Esophagus squamous epithelium (tissue), 4 donors: Measurements from ENCODE around the gene SOX13.

Experiments used
- POLR2A ChIP-seq, 4 donors: fragments of 450-650 bp; IDR thresholded peaks; one replicate each; pipeline ENCODE4 v1.6.1; 2017; ENCODE audit warnings: antibody characterized with exemption in 4 of 4, mild to moderate bottlenecking in 4 of 4, moderate library complexity in 3 of 4
- TF ChIP-seq, protein P1 (sequence below), 6 experiments: fragments of 450-650 bp in 4 of 6; fragments of 200-600 bp in 2 of 6; sonication (generic) in 2 of 6; IDR thresholded peaks; one replicate each; pipeline ENCODE4 v1.5.1; 2016 to 2019; ENCODE audit warnings: antibody characterized with exemption in 6 of 6, mild to moderate bottlenecking in 4 of 6, moderate library complexity in 4 of 6

DNA sequence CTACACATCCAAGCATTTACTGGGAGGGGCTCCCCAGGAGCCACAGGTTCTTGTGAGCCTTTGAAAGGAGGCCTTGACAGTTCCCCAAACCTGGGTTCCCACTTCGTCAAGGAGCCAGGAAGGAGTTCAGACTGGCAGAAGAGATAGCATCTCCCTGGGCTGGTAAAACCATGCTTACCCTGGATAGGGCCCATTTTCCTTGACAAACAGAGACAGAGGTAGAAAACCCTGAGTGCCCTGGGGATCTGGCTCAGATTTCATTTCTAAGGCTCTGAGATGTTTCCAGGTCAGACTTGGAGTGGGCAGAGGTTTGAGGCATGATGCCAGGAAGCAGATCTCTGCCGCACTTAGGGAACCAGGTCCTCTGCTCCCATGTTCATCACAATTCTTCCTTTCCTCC lies 76.2 kb downstream of the SOX13 start:
- TF ChIP-seq, protein P1, sequence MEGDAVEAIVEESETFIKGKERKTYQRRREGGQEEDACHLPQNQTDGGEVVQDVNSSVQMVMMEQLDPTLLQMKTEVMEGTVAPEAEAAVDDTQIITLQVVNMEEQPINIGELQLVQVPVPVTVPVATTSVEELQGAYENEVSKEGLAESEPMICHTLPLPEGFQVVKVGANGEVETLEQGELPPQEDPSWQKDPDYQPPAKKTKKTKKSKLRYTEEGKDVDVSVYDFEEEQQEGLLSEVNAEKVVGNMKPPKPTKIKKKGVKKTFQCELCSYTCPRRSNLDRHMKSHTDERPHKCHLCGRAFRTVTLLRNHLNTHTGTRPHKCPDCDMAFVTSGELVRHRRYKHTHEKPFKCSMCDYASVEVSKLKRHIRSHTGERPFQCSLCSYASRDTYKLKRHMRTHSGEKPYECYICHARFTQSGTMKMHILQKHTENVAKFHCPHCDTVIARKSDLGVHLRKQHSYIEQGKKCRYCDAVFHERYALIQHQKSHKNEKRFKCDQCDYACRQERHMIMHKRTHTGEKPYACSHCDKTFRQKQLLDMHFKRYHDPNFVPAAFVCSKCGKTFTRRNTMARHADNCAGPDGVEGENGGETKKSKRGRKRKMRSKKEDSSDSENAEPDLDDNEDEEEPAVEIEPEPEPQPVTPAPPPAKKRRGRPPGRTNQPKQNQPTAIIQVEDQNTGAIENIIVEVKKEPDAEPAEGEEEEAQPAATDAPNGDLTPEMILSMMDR (IDR thresholded peaks at IDR 0.05): no peak
- TF ChIP-seq POLR2A (IDR thresholded peaks at IDR 0.05): no peak
